Measurements from ENCODE around the gene SULT1A1. TPM values are rescaled to one million over a fixed set of nuclear protein-coding genes. Genes with fewer than 3 reads are reported as not detected.
"Not testable (repeated sequence)": the region's sequence is repeated elsewhere in the genome, so short reads cannot be mapped to it uniquely, and the experiment has no call there.

The SULT1A1 gene
- total RNA-seq, 1 experiment from 2014 or later: 82.0 TPM

GRCh38 chr16:28623172-28623711 is 13.4 kb upstream of the SULT1A1 start:
- H3K27me3 ChIP-seq (ENCODE audit: insufficient read depth, low read depth): no peaks in the 10 kb centered on the region
- peaks cover 15% of the 10 kb centered on the region; the same call in 1 of the 2 replicates for H3K36me3 ChIP-seq (ENCODE audit: low read depth)
- no peaks in the 10 kb centered on the region for H3K9me2 ChIP-seq (ENCODE audit: insufficient read depth)
- ChIA-PET POLR2A (ENCODE audit: unreplicated experiment) (interaction anchor here (0.7 kb wide), 3 partner anchors 13 to 1073 kb away, joined by 3 to 6 read pairs (median 4); partner anchors contain the start of genes KATNIP and SULT1A1), CTCF (no interaction called here)
- H3K4me1 ChIP-seq (replicated peaks; ENCODE audit: insufficient read depth): peaks cover 17% of the 10 kb centered on the region
- peak overlapping the region; percentile 93 for H3K4me3 ChIP-seq
- DNase-seq: peak; percentile 80 to 89
- no peaks in the 10 kb centered on the region for H3K9me3 ChIP-seq (ENCODE audit: insufficient read depth, low read depth)
- H2AFZ ChIP-seq: peak overlapping the region; percentile 95
- H3F3A ChIP-seq (ENCODE audit: insufficient read depth, low read depth): peaks cover 16% of the 10 kb centered on the region
- peak overlapping the region; percentile 40 for H3K27ac ChIP-seq
- H3K4me2 ChIP-seq: peak overlapping the region; percentile 86
- intact Hi-C loops (cut with micrococcal nuclease; ENCODE audit: unreplicated experiment): no loop called here
- TF ChIP-seq EZH2 (IDR thresholded peaks at IDR 0.05; ENCODE audit: low read depth) (no peak), CTCF (conservative IDR thresholded peaks at IDR 0.05) (no peak)
- H4K20me1 ChIP-seq (ENCODE audit: insufficient read depth): no peaks in the 10 kb centered on the region
- no TSS peak for BruUV-seq (replicated peaks)
- H3K79me2 ChIP-seq (ENCODE audit: low read depth): peaks cover 34% of the 10 kb centered on the region

- Histone ChIP-seq H3K4me3 (peak overlapping the region; percentile 93), H3F3A (ENCODE audit: insufficient read depth, low read depth) (peaks cover 20% of the 10 kb centered on the region), H3K4me2 (peak overlapping the region; percentile 86), H2AFZ (peak overlapping the region; percentile 95), H3K36me3 (ENCODE audit: low read depth) (peaks cover 15% of the 10 kb centered on the region; the same call in 1 of the 2 replicates), H3K4me1 (replicated peaks; ENCODE audit: insufficient read depth) (peaks cover 18% of the 10 kb centered on the region), H3K79me2 (ENCODE audit: low read depth) (peaks cover 34% of the 10 kb centered on the region), H3K27ac (peak overlapping the region; percentile 40)
- H4K20me1 ChIP-seq (ENCODE audit: insufficient read depth); intact Hi-C loops (cut with micrococcal nuclease; ENCODE audit: unreplicated experiment); H3K27me3 ChIP-seq (ENCODE audit: insufficient read depth, low read depth); DNase-seq; POLR2A ChIA-PET (ENCODE audit: unreplicated experiment); CTCF ChIA-PET; BruUV-seq (replicated peaks); H3K9me2 ChIP-seq (ENCODE audit: insufficient read depth); H3K9me3 ChIP-seq (ENCODE audit: insufficient read depth, low read depth): not testable (repeated sequence)
These were observed 12.8 kb upstream of the SULT1A1 start for GRCh38 chr16:28622532-28623171.

- Histone ChIP-seq H3K4me3 (peak overlapping the region; percentile 93; the same call in 1 of the 2 replicates), H3K4me2 (peak overlapping the region; percentile 86), H3K79me2 (ENCODE audit: low read depth) (peaks cover 41% of the 10 kb centered on the region), H3K9me3 (ENCODE audit: insufficient read depth, low read depth) (no peaks in the 10 kb centered on the region), H4K20me1 (ENCODE audit: insufficient read depth) (no peaks in the 10 kb centered on the region), H3K36me3 (ENCODE audit: low read depth) (peaks cover 15% of the 10 kb centered on the region; the same call in 1 of the 2 replicates), H3K27ac (no peak overlapping the region), H3K27me3 (ENCODE audit: insufficient read depth, low read depth) (no peaks in the 10 kb centered on the region), H3K4me1 (replicated peaks; ENCODE audit: insufficient read depth) (peaks cover 28% of the 10 kb centered on the region), H3K9me2 (ENCODE audit: insufficient read depth) (no peaks in the 10 kb centered on the region), H2AFZ (no peak overlapping the region), H3F3A (ENCODE audit: insufficient read depth, low read depth) (peaks cover 30% of the 10 kb centered on the region)
- intact Hi-C loops (cut with micrococcal nuclease; ENCODE audit: unreplicated experiment): no loop called here
- peak in 1 of 2 experiments; percentile 69 for DNase-seq
- no TSS peak for BruUV-seq (replicated peaks)
- POLR2A ChIA-PET (ENCODE audit: unreplicated experiment): interaction anchor here (0.7 kb wide), 1 partner anchor 12 kb away, joined by 24 read pairs; the partner anchor contains the start of gene SULT1A1
- CTCF ChIA-PET: no interaction called here
- TF ChIP-seq CTCF (conservative IDR thresholded peaks at IDR 0.05) (no peak), EZH2 (IDR thresholded peaks at IDR 0.05; ENCODE audit: low read depth) (no peak)
These were observed 11.8 kb upstream of the SULT1A1 start for GRCh38 chr16:28621481-28622155.

DNA sequence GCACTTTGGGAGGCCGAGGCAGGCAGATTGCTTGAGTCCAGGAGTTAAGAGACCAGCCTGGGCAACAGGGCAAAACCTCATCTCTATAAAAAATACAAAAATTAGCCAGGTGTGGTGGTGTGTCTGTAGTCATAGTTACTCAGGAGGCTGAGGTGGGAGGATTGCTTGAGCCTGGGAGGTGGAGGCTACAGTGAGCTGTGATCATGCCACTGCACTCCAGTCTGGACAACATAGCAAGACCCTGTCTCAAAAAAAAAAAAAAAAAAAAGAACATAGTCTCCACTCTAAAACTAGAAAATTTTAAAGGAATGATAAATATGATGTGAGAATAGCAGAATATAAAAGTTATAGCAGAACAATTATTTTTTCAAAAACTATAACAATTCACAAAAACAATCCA is 10.5 kb upstream of the SULT1A1 start:
- H3K9me3 ChIP-seq (ENCODE audit: insufficient read depth, low read depth); BruUV-seq (replicated peaks); H2AFZ ChIP-seq; intact Hi-C loops (cut with micrococcal nuclease; ENCODE audit: unreplicated experiment); POLR2A ChIA-PET (ENCODE audit: unreplicated experiment); DNase-seq; H3K4me3 ChIP-seq; H3K27ac ChIP-seq; H3K4me2 ChIP-seq; H3K9me2 ChIP-seq (ENCODE audit: insufficient read depth); H3K27me3 ChIP-seq (ENCODE audit: insufficient read depth, low read depth); H4K20me1 ChIP-seq (ENCODE audit: insufficient read depth): not testable (repeated sequence)
- H3F3A ChIP-seq (ENCODE audit: insufficient read depth, low read depth): peaks cover 42% of the 10 kb centered on the region
- peaks cover 33% of the 10 kb centered on the region for H3K4me1 ChIP-seq (replicated peaks; ENCODE audit: insufficient read depth)
- peaks cover 45% of the 10 kb centered on the region for H3K79me2 ChIP-seq (ENCODE audit: low read depth)
- peaks cover 15% of the 10 kb centered on the region; the same call in 1 of the 2 replicates for H3K36me3 ChIP-seq (ENCODE audit: low read depth)
- CTCF ChIA-PET: interaction anchor here (0.7 kb wide), 1 partner anchor 235 kb away, joined by 3 read pairs; no protein-coding TSS in a partner anchor

All from PC-9 (cell line).